ENCODE measurements around the gene PRR35.

PRR35 gene

DNA sequence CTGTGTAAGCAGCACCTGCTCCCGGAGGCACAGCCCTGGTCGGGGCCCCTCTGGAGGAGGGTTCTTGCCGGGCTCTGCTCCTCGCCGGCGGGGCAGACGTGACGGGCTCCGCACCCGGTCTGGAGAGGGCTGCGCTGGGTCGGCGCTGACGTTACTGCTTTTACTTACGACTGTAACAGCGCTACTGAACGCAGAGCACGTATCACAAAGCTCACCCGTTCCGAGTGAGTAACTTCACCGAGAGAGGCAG lies 28.4 kb downstream of the PRR35 start:
- H3K36me3 ChIP-seq (ENCODE audit: insufficient read depth, low read length) = no peaks in the 10 kb centered on the region
- H3K4me1 ChIP-seq (ENCODE audit: insufficient read depth, low read length, severe bottlenecking) = peaks cover 37% of the 10 kb centered on the region
- H3F3A ChIP-seq (ENCODE audit: insufficient read depth, low read length) = no peaks in the 10 kb centered on the region
- H3K9me2 ChIP-seq (ENCODE audit: low read depth, low read length) = no peaks in the 10 kb centered on the region
- TF ChIP-seq, protein P1, sequence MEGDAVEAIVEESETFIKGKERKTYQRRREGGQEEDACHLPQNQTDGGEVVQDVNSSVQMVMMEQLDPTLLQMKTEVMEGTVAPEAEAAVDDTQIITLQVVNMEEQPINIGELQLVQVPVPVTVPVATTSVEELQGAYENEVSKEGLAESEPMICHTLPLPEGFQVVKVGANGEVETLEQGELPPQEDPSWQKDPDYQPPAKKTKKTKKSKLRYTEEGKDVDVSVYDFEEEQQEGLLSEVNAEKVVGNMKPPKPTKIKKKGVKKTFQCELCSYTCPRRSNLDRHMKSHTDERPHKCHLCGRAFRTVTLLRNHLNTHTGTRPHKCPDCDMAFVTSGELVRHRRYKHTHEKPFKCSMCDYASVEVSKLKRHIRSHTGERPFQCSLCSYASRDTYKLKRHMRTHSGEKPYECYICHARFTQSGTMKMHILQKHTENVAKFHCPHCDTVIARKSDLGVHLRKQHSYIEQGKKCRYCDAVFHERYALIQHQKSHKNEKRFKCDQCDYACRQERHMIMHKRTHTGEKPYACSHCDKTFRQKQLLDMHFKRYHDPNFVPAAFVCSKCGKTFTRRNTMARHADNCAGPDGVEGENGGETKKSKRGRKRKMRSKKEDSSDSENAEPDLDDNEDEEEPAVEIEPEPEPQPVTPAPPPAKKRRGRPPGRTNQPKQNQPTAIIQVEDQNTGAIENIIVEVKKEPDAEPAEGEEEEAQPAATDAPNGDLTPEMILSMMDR (IDR thresholded peaks at IDR 0.05; ENCODE audit: low read length) = no peak
- TF ChIP-seq EZH2 (IDR thresholded peaks at IDR 0.05; ENCODE audit: borderline replicate concordance, low read length) = no peak
- H3K4me2 ChIP-seq (ENCODE audit: low read length) = peak overlapping the region; percentile 75
- H3K27ac ChIP-seq (ENCODE audit: low read depth, low read length, poor library complexity, severe bottlenecking) = peak overlapping the region; percentile 81
- no peak overlapping the region for H2AFZ ChIP-seq (ENCODE audit: low read length)
- no peaks in the 10 kb centered on the region for H4K20me1 ChIP-seq (ENCODE audit: insufficient read depth, low read length)
- H3K9me3 ChIP-seq (ENCODE audit: low read length) = no peaks in the 10 kb centered on the region
- peak overlapping the region; percentile 84 for H3K4me3 ChIP-seq (ENCODE audit: low read depth, low read length, poor library complexity, severe bottlenecking)
- no peaks in the 10 kb centered on the region for H3K27me3 ChIP-seq (ENCODE audit: insufficient read depth, low read length)
- no peaks in the 10 kb centered on the region for H3K79me2 ChIP-seq (ENCODE audit: insufficient read depth, low read length)
- H3K9ac ChIP-seq (ENCODE audit: low read length) = peak overlapping the region; percentile 89

DNA sequence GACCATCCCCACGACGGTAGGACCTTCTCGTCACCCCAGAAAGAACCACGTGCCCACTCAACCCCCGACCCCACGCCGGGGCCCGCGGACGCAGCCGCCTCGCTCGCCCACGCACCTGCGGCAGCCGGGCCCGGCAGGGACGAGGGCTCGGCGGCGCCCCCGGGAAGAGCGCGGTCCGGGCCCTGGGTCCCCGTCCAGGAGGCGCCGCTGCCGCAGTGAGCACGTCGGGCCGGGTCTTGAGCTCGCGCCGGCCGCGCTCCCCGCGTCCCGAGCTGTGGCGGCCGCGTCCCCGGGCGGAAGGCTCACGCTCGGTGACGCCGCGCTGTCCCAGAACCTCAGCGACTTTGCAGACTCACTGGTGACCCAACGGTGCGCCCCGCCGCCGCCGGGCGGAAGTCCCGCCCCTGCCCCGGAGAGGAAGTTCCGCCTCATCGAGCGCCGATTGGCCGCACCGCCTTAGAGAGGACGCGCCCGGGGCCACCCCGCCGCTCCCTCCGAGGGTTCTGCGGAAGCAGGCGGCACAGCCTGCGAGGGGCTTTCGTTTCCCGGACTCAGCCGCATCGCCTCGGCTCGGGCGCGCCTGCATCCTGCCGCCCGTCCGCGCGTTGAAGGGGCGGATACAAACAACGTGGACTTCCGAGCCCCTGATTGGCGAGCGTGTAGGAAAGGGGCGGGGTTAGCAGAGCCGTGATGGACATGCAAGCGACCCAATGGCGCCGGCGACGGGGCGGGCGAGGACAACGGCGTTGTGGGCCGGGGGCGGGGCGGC lies 28.9 kb downstream of the PRR35 start:
- H3K79me2 ChIP-seq (ENCODE audit: insufficient read depth, low read length) = no peaks in the 10 kb centered on the region
- peak overlapping the region; percentile 75 for H3K4me2 ChIP-seq (ENCODE audit: low read length)
- H3K27me3 ChIP-seq (ENCODE audit: insufficient read depth, low read length) = no peaks in the 10 kb centered on the region
- no peaks in the 10 kb centered on the region for H3F3A ChIP-seq (ENCODE audit: insufficient read depth, low read length)
- no peaks in the 10 kb centered on the region for H3K36me3 ChIP-seq (ENCODE audit: insufficient read depth, low read length)
- no peaks in the 10 kb centered on the region for H3K9me3 ChIP-seq (ENCODE audit: low read length)
- H4K20me1 ChIP-seq (ENCODE audit: insufficient read depth, low read length) = no peaks in the 10 kb centered on the region
- peak overlapping the region; percentile 84 for H3K4me3 ChIP-seq (ENCODE audit: low read depth, low read length, poor library complexity, severe bottlenecking)
- H3K9me2 ChIP-seq (ENCODE audit: low read depth, low read length) = no peaks in the 10 kb centered on the region
- H3K9ac ChIP-seq (ENCODE audit: low read length) = peak overlapping the region; percentile 89
- peak overlapping the region; percentile 81 for H3K27ac ChIP-seq (ENCODE audit: low read depth, low read length, poor library complexity, severe bottlenecking)
- peaks cover 37% of the 10 kb centered on the region for H3K4me1 ChIP-seq (ENCODE audit: insufficient read depth, low read length, severe bottlenecking)
- no peak for TF ChIP-seq EZH2 (IDR thresholded peaks at IDR 0.05; ENCODE audit: borderline replicate concordance, low read length)
- TF ChIP-seq, protein P1 (IDR thresholded peaks at IDR 0.05; ENCODE audit: low read length) = no peak
- H2AFZ ChIP-seq (ENCODE audit: low read length) = no peak overlapping the region

GRCh38 chr16:589658-590187 lies 29.5 kb downstream of the PRR35 start, which contains the start of gene RAB40C:
RAB40C (plus strand) TSS chr16:590066; CDS start chr16:590292, 226 bp downstream.
- no peak within 1 kb of the TSS for H2AFZ ChIP-seq (ENCODE audit: low read length)

More at GRCh38 chr16:589658-590187, 29.5 kb downstream of the PRR35 start, which contains the start of gene RAB40C:
- Histone ChIP-seq H3K27ac (ENCODE audit: low read depth, low read length, poor library complexity, severe bottlenecking) (peak within 1 kb of the TSS; percentile 81), H3K4me3 (ENCODE audit: low read depth, low read length, poor library complexity, severe bottlenecking) (peak within 1 kb of the TSS; percentile 88), H3K9me2 (ENCODE audit: low read depth, low read length) (no peaks in the 10 kb centered on the region), H3K9me3 (ENCODE audit: low read length) (no peaks in the 10 kb centered on the region), H3F3A (ENCODE audit: insufficient read depth, low read length) (no peaks in the 10 kb centered on the region), H3K36me3 (ENCODE audit: insufficient read depth, low read length) (no peaks in the 10 kb centered on the region), H3K4me1 (ENCODE audit: insufficient read depth, low read length, severe bottlenecking) (peaks cover 37% of the 10 kb centered on the region), H3K9ac (ENCODE audit: low read length) (peak within 1 kb of the TSS; percentile 89), H3K4me2 (ENCODE audit: low read length) (peak within 1 kb of the TSS; percentile 97), H3K79me2 (ENCODE audit: insufficient read depth, low read length) (no peaks in the 10 kb centered on the region), H4K20me1 (ENCODE audit: insufficient read depth, low read length) (no peaks in the 10 kb centered on the region), H3K27me3 (ENCODE audit: insufficient read depth, low read length) (no peaks in the 10 kb centered on the region)
- no peak for TF ChIP-seq EZH2 (IDR thresholded peaks at IDR 0.05; ENCODE audit: borderline replicate concordance, low read length)
- TF ChIP-seq, protein P1 (IDR thresholded peaks at IDR 0.05; ENCODE audit: low read length) = no peak

Data from OCI-LY1 (cell line).